GM18499 (cell line): Measurements from ENCODE around the gene CSTPP1.
"Not testable (repeated sequence)": the region's sequence is repeated elsewhere in the genome, so short reads cannot be mapped to it uniquely, and the experiment has no call there.

Experiments
- ATAC-seq: cut with Tn5 transposase; IDR thresholded peaks from one replicate; pipeline ENCODE4 v1.9.1; 2021; ENCODE audit warnings: moderate number of reproducible peaks; ENCODE audit not compliant: insufficient read depth, unreplicated experiment

Gene CSTPP1

GRCh38 chr11:47078751-47079521 lies 142.4 kb downstream of the CSTPP1 start:
- ATAC-seq, result no peak

DNA sequence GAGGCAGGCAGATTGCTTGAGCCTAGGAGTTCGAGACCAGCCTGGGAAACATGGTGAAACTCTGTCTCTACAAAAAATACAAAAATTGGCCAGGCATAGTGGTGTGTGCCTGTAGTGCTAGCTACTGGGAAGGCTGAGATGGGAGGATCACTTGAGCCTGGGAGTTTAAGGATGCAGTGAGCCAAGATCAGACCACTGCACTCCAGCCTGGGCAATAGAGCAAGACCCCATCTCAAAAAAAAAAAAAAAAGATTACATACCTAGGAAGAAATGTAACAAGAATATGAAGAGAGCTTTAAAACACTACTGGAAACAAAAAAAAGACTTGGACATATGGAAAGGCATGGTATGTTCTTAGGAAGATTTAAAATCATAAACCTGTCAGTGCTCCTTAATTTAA lies 144.2 kb downstream of the CSTPP1 start:
- ATAC-seq, result not testable (repeated sequence)

DNA sequence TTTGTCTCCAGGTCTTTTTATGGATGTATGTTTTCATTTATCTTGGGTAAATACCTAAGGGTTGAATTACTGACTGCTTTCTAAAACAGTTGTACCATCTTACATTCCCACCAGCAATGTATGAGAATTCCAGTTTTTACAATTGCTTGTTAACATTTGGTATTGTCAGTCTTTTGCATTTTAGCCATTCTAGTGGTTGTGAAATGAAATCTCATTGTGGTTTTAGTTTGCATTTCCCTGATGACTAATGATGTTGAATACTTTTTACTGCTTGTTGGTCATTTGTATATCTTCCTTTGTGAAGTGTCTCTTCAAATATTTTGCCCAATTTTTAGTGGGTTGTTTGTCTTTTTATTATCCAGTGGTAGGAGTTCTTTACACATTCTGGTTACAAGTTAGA lies 147.4 kb downstream of the CSTPP1 start:
- no peak for ATAC-seq

- no peak for ATAC-seq
Observed at GRCh38 chr11:47087801-47088200, 151.2 kb downstream of the CSTPP1 start.

DNA sequence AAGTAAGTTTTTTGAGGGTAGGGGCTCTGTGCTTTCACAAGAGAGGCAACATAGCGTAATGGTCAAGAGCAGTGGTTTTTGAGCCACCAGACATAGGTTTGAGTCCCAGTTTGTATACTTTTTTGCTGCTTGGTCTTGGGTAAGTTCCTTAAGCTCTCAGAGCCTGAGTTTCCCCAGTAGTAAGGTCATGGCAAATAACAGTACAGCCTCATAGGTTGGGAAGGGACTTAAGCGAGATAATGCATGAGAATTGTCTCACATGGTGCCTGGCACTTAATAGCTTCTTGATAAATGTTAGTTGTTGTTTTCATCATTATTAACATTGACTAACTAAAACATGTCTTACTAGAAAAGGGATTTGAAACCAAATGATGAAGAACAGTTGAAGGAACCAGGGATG lies 157.0 kb downstream of the CSTPP1 start:
- ATAC-seq, result no peak

DNA sequence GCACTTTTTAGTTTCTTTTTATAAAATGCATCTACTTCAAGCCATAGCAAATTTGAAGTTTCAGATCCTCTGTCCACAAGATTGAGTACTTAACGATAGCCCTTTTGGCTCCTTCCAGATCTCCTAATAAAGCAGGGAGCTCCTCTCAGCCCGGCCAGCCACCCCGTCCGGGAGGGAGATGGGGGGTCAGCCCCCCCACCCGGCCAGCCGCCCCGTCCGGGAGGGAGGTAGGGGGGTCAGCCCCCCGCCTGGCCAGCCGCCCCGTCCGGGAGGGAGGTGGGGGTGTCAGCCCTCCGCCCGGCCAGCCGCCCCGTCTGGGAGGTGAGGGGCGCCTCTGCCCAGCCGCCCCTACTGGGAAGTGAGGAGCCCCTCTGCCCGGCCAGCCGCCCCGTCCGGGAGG lies 160.3 kb downstream of the CSTPP1 start:
- ATAC-seq, result not testable (repeated sequence)

- ATAC-seq, result not testable (repeated sequence)
Observed at GRCh38 chr11:47098223-47098622, 161.7 kb downstream of the CSTPP1 start.

- no peak for ATAC-seq
Observed at GRCh38 chr11:47099214-47099917, 162.8 kb downstream of the CSTPP1 start.

GRCh38 chr11:47099918-47100315 lies 163.4 kb downstream of the CSTPP1 start:
- ATAC-seq, result no peak

GRCh38 chr11:47101406-47101805 lies 164.8 kb downstream of the CSTPP1 start:
- no peak for ATAC-seq

DNA sequence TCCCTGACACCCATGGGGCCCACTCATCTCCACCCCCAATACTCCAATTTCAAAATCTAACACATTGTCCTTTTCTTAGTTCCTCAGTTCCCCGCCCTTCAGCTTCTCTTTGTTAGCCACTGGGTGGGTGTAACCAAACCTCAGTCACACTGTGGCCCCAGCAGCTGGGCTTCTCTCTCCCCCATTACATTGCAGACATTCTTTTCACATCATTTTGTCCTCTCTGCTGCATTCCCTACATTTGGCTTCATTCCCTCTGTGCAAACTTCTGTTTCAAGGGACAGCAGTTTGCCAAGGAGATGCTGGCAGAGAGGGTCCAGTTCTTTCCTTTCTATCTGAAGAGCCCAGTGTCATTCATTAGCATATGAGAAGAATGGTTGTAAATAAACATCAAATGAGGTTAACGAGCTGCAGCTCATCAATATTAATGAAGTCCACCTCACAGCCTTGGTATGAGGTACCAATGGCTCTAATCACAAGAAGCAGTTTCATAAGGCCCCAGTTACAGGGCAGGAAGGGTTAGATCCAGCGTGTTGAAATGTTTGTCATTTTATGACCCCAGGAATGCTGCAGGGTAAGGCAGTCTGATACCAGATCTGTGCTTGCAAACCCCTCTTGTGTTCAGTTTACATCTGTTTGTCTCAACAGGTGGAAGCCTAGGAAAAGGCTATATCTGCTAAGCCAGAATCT lies 167.8 kb downstream of the CSTPP1 start:
- no peak for ATAC-seq

DNA sequence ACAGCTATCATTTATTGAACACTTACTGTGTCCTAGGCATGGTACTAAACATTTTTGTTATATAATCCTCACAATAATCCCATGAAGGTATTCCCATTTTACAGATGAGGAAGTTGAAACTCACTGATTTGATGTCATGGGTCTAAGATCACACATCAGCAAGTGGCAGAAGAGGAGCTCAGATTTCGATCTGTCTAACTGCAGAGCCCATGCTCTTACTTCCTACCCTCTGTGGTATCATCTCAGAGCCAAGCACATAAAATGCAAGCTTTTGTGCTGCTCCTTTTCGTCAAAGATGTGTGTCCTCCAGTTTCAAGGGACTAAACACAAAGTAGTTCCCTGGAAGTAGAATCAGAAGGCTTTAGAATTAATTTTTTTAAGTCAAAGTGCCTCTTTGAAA lies 169.0 kb downstream of the CSTPP1 start:
- ATAC-seq, result no peak

DNA sequence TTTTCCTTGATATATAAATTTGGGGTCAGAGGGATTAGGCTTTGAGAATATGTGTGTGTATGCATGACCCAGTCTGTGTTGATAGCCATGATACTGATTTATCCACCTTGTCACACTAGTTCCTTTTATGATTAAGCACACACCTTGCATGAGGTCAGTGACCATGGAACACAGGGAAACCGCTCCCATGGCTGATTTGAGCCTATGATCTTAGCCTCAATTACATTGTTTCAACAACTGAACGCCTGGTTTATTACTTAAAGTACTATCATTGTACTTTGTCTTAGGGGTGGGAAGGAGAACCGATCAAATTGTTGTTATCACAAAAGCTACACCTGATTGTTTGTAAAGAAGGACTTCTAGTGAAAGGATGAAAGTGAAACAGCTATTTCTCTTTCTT lies 169.4 kb downstream of the CSTPP1 start:
- no peak for ATAC-seq

GRCh38 chr11:47106798-47107411 lies 170.3 kb downstream of the CSTPP1 start:
- no peak for ATAC-seq

- ATAC-seq, result no peak
Observed at GRCh38 chr11:47107744-47108143, 171.2 kb downstream of the CSTPP1 start.

DNA sequence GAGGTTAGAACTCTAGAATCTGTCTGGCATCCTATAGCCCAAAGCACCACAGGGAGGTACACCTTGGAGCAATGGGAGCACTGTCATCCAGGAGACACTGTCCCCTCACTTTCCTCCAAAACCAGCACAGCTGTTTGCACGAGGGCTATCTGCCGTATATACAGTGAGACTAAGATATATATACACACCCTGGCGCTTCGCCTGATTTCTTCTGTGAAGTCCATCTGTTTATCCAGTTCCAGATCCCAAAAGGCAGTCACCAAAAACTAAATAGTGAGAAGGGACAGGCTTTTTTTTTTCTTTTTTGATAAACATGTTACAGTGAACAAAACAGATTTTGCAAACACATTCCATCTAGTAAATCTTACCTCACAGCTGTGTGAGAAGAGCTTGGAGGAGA lies 171.7 kb downstream of the CSTPP1 start:
- ATAC-seq, result no peak

GRCh38 chr11:47109051-47109726 lies 172.6 kb downstream of the CSTPP1 start:
- no peak for ATAC-seq

DNA sequence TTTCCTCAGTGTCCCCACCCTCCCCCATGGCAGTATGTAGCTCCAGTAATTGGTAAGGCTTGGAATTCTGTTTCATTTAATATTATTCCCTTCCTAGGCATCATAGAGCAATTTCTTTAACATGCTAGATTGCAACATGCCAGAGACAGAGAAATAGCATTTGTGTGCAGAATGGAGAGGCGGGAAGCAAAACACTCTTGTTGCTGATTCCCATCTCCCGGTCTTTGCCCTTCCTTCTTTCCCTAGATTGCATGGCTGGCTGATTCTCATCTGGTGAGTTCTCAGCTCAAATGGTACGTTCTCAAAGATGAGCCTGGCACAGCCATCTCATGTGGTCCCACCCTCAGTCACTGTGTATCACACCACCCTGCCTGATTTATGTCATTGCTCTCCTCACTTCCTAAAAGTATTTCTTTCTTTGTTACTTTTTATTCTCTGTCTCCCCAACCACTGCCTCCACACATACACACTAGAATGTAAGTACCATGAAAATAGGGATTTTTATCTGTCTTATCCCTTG lies 173.2 kb downstream of the CSTPP1 start:
- no peak for ATAC-seq

- peak; percentile 87 for ATAC-seq
Observed at GRCh38 chr11:47111318-47111804, 174.8 kb downstream of the CSTPP1 start.

GRCh38 chr11:47112941-47113340 lies 176.4 kb downstream of the CSTPP1 start:
- ATAC-seq, result not testable (repeated sequence)
